DOHH2 (cell line): ENCODE data around the gene CENPP.

ENCODE experiments used
- H3F3A ChIP-seq: fragments of 200-600 bp; sonication (generic), shearing (Covaris generic); 2 replicates; pipeline ENCODE4 v1.6.0; 2016; ENCODE audit warnings: antibody characterized with exemption, mild to moderate bottlenecking; ENCODE audit not compliant: control insufficient read depth, insufficient read depth
- H3K27ac ChIP-seq: fragments of 200-600 bp; sonication (generic); 2 replicates; pipeline ENCODE4 v1.5.1; 2014; ENCODE audit warnings: low read depth, mild to moderate bottlenecking, low read length, moderate library complexity
- H3K27me3 ChIP-seq: fragments of 200-600 bp; sonication (generic); 2 replicates; pipeline ENCODE4 v1.6.1; 2014; ENCODE audit warnings: mild to moderate bottlenecking, low read length, mixed read lengths; ENCODE audit not compliant: control insufficient read depth
- H3K36me3 ChIP-seq: fragments of 200-600 bp; sonication (generic); 2 replicates; pipeline ENCODE4 v1.6.1; 2014; ENCODE audit warnings: mild to moderate bottlenecking, low read length, moderate library complexity, mixed read lengths; ENCODE audit not compliant: control insufficient read depth
- H3K4me1 ChIP-seq: fragments of 200-600 bp; sonication (generic); 2 replicates; pipeline ENCODE4 v1.6.1; 2014; ENCODE audit warnings: mild to moderate bottlenecking, low read length, mixed read lengths; ENCODE audit not compliant: control insufficient read depth
- H3K4me2 ChIP-seq: fragments of 200-600 bp; sonication (generic); 2 replicates; pipeline ENCODE4 v1.6.0; 2014; ENCODE audit warnings: mild to moderate bottlenecking, low read length, moderate library complexity
- H3K4me3 ChIP-seq: fragments of 200-600 bp; sonication (generic); 2 replicates; pipeline ENCODE4 v1.5.1; 2014; ENCODE audit warnings: mild to moderate bottlenecking, low read length, mixed read lengths
- H3K79me2 ChIP-seq: fragments of 200-600 bp; sonication (generic); 2 replicates; pipeline ENCODE4 v1.6.1; 2014; ENCODE audit warnings: mild to moderate bottlenecking, low read length, mixed read lengths; ENCODE audit not compliant: control insufficient read depth
- H3K9me2 ChIP-seq: fragments of 200-600 bp; sonication (generic); replicated peaks from 2 replicates; pipeline ENCODE4 v1.6.1; 2014; ENCODE audit warnings: mild to moderate bottlenecking, low read length, mixed read lengths; ENCODE audit not compliant: control insufficient read depth
- H3K9me3 ChIP-seq: fragments of 200-600 bp; sonication (generic); 2 replicates; pipeline ENCODE4 v1.6.1; 2014; ENCODE audit warnings: antibody characterized with exemption, low read length, mixed read lengths; ENCODE audit not compliant: control insufficient read depth, insufficient read depth
- H4K20me1 ChIP-seq: fragments of 200-600 bp; sonication (generic); 2 replicates; pipeline ENCODE4 v1.6.0; 2014; ENCODE audit warnings: low read depth, mild to moderate bottlenecking, antibody characterized with exemption, low read length, moderate library complexity; ENCODE audit not compliant: control insufficient read depth, insufficient read depth
- EZH2phosphoT487 ChIP-seq: fragments of 200-600 bp; sonication (generic); IDR thresholded peaks from 2 replicates; pipeline ENCODE4 v1.6.1; 2017; ENCODE audit warnings: borderline replicate concordance, mild to moderate bottlenecking, antibody characterized with exemption, low read length, moderate library complexity, mixed read lengths
- TF ChIP-seq, protein P1 (sequence below): fragments of 200-600 bp; sonication (generic); IDR thresholded peaks from one replicate; pipeline ENCODE4 v1.5.1; 2014; ENCODE audit warnings: antibody characterized with exemption, mild to moderate bottlenecking, low read depth, low read length; ENCODE audit not compliant: poor library complexity, severe bottlenecking

CENPP gene

DNA sequence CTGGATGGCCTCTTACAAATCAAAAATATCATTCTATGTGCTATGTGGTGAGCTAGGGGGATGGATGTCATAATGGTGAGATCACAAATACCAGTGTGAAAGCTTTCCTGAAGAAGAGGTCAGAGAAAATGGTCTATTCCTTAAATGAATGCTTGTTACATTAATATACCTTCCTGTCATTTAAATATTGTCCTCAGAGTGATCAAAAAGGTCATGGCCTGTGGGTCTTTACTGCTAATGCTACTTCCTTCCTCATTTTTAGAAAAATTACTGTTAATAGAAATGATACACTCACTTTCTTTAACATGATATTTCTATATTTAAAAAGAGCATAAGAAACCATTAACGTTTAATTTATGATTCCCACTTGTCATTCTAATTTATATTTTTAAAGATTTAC lies 88.8 kb downstream of the CENPP start:
- H3K27ac ChIP-seq: no peak overlapping the region
- peaks cover 19% of the 10 kb centered on the region for H3K4me1 ChIP-seq
- peaks cover 8% of the 10 kb centered on the region; the same call in 1 of the 2 replicates for H4K20me1 ChIP-seq
- TF ChIP-seq EZH2phosphoT487: no peak
- TF ChIP-seq, protein P1, sequence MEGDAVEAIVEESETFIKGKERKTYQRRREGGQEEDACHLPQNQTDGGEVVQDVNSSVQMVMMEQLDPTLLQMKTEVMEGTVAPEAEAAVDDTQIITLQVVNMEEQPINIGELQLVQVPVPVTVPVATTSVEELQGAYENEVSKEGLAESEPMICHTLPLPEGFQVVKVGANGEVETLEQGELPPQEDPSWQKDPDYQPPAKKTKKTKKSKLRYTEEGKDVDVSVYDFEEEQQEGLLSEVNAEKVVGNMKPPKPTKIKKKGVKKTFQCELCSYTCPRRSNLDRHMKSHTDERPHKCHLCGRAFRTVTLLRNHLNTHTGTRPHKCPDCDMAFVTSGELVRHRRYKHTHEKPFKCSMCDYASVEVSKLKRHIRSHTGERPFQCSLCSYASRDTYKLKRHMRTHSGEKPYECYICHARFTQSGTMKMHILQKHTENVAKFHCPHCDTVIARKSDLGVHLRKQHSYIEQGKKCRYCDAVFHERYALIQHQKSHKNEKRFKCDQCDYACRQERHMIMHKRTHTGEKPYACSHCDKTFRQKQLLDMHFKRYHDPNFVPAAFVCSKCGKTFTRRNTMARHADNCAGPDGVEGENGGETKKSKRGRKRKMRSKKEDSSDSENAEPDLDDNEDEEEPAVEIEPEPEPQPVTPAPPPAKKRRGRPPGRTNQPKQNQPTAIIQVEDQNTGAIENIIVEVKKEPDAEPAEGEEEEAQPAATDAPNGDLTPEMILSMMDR: no peak
- no peaks in the 10 kb centered on the region for H3K9me3 ChIP-seq
- peak overlapping the region; percentile 41 for H3K4me2 ChIP-seq
- H3K9me2 ChIP-seq: no peaks in the 10 kb centered on the region
- no peaks in the 10 kb centered on the region for H3K27me3 ChIP-seq
- H3K79me2 ChIP-seq: no peaks in the 10 kb centered on the region
- H3K4me3 ChIP-seq: 0 out of 2 replicates have a peak overlapping the region, but pooled peaks have one; percentile 1
- no peaks in the 10 kb centered on the region for H3K36me3 ChIP-seq
- H3F3A ChIP-seq: no peaks in the 10 kb centered on the region

- no peaks in the 10 kb centered on the region for H3K36me3 ChIP-seq
- no peaks in the 10 kb centered on the region for H3K4me1 ChIP-seq
- no peaks in the 10 kb centered on the region for H3K79me2 ChIP-seq
- H3K4me2 ChIP-seq: no peak overlapping the region
- no peaks in the 10 kb centered on the region for H3F3A ChIP-seq
- no peak overlapping the region for H3K27ac ChIP-seq
- H4K20me1 ChIP-seq: no peaks in the 10 kb centered on the region
- H3K4me3 ChIP-seq: no peak overlapping the region
- H3K27me3 ChIP-seq: no peaks in the 10 kb centered on the region
- no peaks in the 10 kb centered on the region for H3K9me3 ChIP-seq
- H3K9me2 ChIP-seq: no peaks in the 10 kb centered on the region
- TF ChIP-seq, protein P1: no peak
- TF ChIP-seq EZH2phosphoT487: no peak
Observed at GRCh38 chr9:92422611-92423338, 97.0 kb downstream of the CENPP start.

GRCh38 chr9:92423612-92424011 lies 97.9 kb downstream of the CENPP start:
- no peaks in the 10 kb centered on the region for H3K9me3 ChIP-seq

More at GRCh38 chr9:92423612-92424011, 97.9 kb downstream of the CENPP start:
- TF ChIP-seq, protein P1: no peak
- TF ChIP-seq EZH2phosphoT487: no peak
- H3K9me2 ChIP-seq: no peaks in the 10 kb centered on the region
- no peaks in the 10 kb centered on the region for H3K36me3 ChIP-seq
- no peak overlapping the region for H3K27ac ChIP-seq
- H3K27me3 ChIP-seq: no peaks in the 10 kb centered on the region
- no peaks in the 10 kb centered on the region for H3K79me2 ChIP-seq
- no peaks in the 10 kb centered on the region for H4K20me1 ChIP-seq
- H3K4me1 ChIP-seq: no peaks in the 10 kb centered on the region
- no peaks in the 10 kb centered on the region for H3F3A ChIP-seq
- no peak overlapping the region for H3K4me2 ChIP-seq
- no peak overlapping the region for H3K4me3 ChIP-seq
